Prostate gland (tissue), 2 donors: ENCODE measurements around the gene COPS8. TPM values are rescaled to one million over a fixed set of nuclear protein-coding genes. Genes with fewer than 3 reads are reported as not detected.

Source experiments
- DNase-seq: peaks from one replicate; pipeline ENCODE4 v3.0.0-alpha.2; 2019; ENCODE audit warnings: low spot score
- H3K27ac ChIP-seq, 2 donors: fragments of 200-600 bp; sonication (generic); 2 replicates each; pipeline ENCODE4 v1.5.1; 2017 to 2019
- H3K27me3 ChIP-seq: fragments of 200-600 bp; sonication (generic); replicated peaks from 2 replicates; pipeline ENCODE4 v1.5.1; 2019; ENCODE audit not compliant: insufficient read depth
- H3K36me3 ChIP-seq, 2 donors: fragments of 200-600 bp; sonication (generic); 1 replicate in 1 of 2; 2 replicates in 1 of 2; pipeline versions ENCODE4 v1.5.1 to v1.8.1; 2017 to 2019
- H3K4me1 ChIP-seq: fragments of 200-600 bp; sonication (generic); replicated peaks from 2 replicates; pipeline ENCODE4 v1.5.1; 2019
- H3K4me3 ChIP-seq, 2 donors: fragments of 200-600 bp; sonication (generic); 2 replicates each; pipeline ENCODE4 v1.5.1; 2017 to 2019
- H3K9me3 ChIP-seq: fragments of 200-600 bp; sonication (generic); 2 replicates; pipeline ENCODE4 v1.5.1; 2017
- POLR2A ChIP-seq: fragments of 450-650 bp; IDR thresholded peaks from one replicate; pipeline ENCODE4 v1.6.1; 2016; ENCODE audit warnings: antibody characterized with exemption, mild to moderate bottlenecking
- POLR2AphosphoS5 ChIP-seq: sonication (generic); formaldehyde crosslinking; IDR thresholded peaks from one replicate; pipeline ENCODE4 v1.6.1; 2017; ENCODE audit warnings: antibody characterized with exemption
- WGBS: methylation state at CpG from one replicate; pipeline ENCODE4 v1.1.5; 2018; 5-methylcytosine and 5-hydroxymethylcytosine counted together
- intact Hi-C: fragments of 100-400 bp; cut with DNase I; formaldehyde crosslinking; loops from one replicate; pipeline ENCODE4 v1.14.2; 2022
- total RNA-seq, 2 donors: library from RNA; depleted of rRNA; stranded (reverse); fragments of >200 nt; gene quantifications; one replicate each; pipeline ENCODE4 v1.1.0, GENCODE V29; 2016
- TF ChIP-seq, protein P1 (sequence below), 4 experiments: fragments of 200-600 bp in 2 of 4; fragments of 450-650 bp in 2 of 4; sonication (generic) in 2 of 4; IDR thresholded peaks; 1 replicate in 3 of 4; 2 replicates in 1 of 4; pipeline ENCODE4 v1.5.1; 2016 to 2019; ENCODE audit warnings: antibody characterized with exemption in 4 of 4, mild to moderate bottlenecking in 2 of 4, moderate library complexity in 2 of 4

The COPS8 gene
- total RNA-seq, 2 donors from 2014 or later, result 73.1 to 90.0 TPM

GRCh38 chr2:237144516-237144915, 58.8 kb downstream of the COPS8 start:
- no peak overlapping the region for H3K4me3 ChIP-seq
- H3K27me3 ChIP-seq, result no peaks in the 10 kb centered on the region
- TF ChIP-seq POLR2AphosphoS5, result no peak
- intact Hi-C loops, result no loop called here
- 88% methylated on average over 3 of the region's 3 CpGs for WGBS
- H3K4me1 ChIP-seq, result no peaks in the 10 kb centered on the region
- H3K27ac ChIP-seq, result no peak overlapping the region
- no peaks in the 10 kb centered on the region for H3K36me3 ChIP-seq
- DNase-seq, result no peak
- no peaks in the 10 kb centered on the region for H3K9me3 ChIP-seq

GRCh38 chr2:237147317-237147716, 61.6 kb downstream of the COPS8 start:
- no peak for DNase-seq
- intact Hi-C loops, result no loop called here
- Histone ChIP-seq H3K9me3 (no peaks in the 10 kb centered on the region), H3K36me3 (no peaks in the 10 kb centered on the region), H3K27ac (no peak overlapping the region), H3K27me3 (no peaks in the 10 kb centered on the region), H3K4me3 (no peak overlapping the region), H3K4me1 (no peaks in the 10 kb centered on the region)
- no peak for TF ChIP-seq POLR2A
- TF ChIP-seq POLR2AphosphoS5, result no peak
- TF ChIP-seq, protein P1, sequence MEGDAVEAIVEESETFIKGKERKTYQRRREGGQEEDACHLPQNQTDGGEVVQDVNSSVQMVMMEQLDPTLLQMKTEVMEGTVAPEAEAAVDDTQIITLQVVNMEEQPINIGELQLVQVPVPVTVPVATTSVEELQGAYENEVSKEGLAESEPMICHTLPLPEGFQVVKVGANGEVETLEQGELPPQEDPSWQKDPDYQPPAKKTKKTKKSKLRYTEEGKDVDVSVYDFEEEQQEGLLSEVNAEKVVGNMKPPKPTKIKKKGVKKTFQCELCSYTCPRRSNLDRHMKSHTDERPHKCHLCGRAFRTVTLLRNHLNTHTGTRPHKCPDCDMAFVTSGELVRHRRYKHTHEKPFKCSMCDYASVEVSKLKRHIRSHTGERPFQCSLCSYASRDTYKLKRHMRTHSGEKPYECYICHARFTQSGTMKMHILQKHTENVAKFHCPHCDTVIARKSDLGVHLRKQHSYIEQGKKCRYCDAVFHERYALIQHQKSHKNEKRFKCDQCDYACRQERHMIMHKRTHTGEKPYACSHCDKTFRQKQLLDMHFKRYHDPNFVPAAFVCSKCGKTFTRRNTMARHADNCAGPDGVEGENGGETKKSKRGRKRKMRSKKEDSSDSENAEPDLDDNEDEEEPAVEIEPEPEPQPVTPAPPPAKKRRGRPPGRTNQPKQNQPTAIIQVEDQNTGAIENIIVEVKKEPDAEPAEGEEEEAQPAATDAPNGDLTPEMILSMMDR (IDR thresholded peaks at IDR 0.05), result no peak

DNA sequence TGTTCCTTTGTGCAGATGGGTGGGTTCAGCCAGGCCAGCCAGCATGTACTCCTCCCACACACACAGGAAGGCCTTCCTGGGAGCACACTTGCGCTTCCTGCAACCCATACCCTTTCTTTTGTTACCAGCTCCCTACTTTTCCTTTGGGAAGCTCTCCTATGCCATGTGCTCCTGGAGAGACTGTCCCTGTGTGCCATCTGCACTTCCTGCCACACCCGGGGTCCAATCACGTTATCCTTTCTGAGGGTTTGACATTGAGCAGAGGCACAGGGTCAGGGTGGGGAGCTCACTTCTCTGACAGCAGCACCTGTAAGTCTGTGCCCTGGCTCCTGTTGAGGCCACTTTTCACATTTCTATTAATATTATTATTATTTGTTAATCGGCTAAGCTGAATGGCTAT, 62.9 kb downstream of the COPS8 start:
- TF ChIP-seq POLR2A (no peak), POLR2AphosphoS5 (no peak)
- TF ChIP-seq, protein P1 (IDR thresholded peaks at IDR 0.05), result no peak
- intact Hi-C loops, result no loop called here
- Histone ChIP-seq H3K9me3 (no peaks in the 10 kb centered on the region), H3K27ac (no peak overlapping the region), H3K4me1 (no peaks in the 10 kb centered on the region), H3K27me3 (no peaks in the 10 kb centered on the region), H3K36me3 (no peaks in the 10 kb centered on the region), H3K4me3 (no peak overlapping the region)
- 87% methylated on average over 4 of the region's 4 CpGs for WGBS
- DNase-seq, result no peak

GRCh38 chr2:237149425-237149824, 63.7 kb downstream of the COPS8 start:
- H3K36me3 ChIP-seq, result no peaks in the 10 kb centered on the region
- intact Hi-C loops, result no loop called here
- H3K9me3 ChIP-seq, result no peaks in the 10 kb centered on the region
- H3K27me3 ChIP-seq, result no peaks in the 10 kb centered on the region
- no peak overlapping the region for H3K27ac ChIP-seq
- no peak for DNase-seq
- 41% methylated on average over 4 of the region's 4 CpGs for WGBS
- no peak for TF ChIP-seq POLR2A
- TF ChIP-seq POLR2AphosphoS5, result no peak
- TF ChIP-seq, protein P1 (IDR thresholded peaks at IDR 0.05), result no peak
- no peaks in the 10 kb centered on the region for H3K4me1 ChIP-seq
- no peak overlapping the region for H3K4me3 ChIP-seq
